ENCODE data around the gene LMNTD2. TPM values are rescaled to one million over a fixed set of nuclear protein-coding genes. Genes with fewer than 3 reads are reported as not detected.

The LMNTD2 gene
- total and polyA plus RNA-seq, 2 of the 13 experiments (the other 11 are each of a cell fraction or from before 2014, with no cell fraction given), result 1.1 to 3.1 TPM

DNA sequence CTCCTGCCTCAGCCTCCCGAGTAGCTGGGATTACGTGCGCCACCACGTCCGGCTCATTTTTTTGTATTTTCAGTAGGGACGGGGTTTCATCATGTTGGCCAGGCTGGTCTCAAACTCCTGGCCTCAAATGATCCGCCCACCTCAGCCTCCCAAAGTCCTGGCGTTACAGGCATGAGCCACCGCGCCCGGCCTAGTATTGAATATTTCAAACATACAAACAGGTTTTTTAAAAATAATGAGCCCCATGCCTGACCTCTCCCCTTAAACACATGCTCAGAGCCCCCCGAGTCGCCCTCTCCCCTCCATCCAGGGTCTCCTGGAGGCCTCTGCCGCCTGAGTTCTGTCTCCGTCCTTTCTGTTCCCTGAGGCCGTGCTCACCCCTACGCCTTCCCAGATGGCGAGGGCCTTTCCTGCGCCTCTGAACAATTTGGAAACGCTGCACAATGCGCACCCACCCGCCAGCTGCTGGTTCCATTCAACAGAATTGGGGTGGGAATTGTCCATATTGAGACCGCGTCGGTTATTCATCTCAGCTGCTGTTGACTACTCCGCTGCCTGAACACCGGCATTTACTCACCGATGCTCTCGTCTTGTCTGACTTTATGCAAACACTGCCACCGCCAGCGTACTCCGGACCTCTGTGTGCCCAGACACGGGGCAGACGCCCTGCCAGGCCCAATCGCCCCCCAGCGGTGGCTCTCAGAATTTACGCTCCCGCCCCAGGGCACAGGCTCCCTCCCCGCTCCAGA, 39.9 kb downstream of the LMNTD2 start (continued):
- TF ChIP-seq FLYWCH1 (CRISPR knock-in tag; IDR thresholded peaks at IDR 0.05), result no peak
- TF ChIP-seq ZMYM3 (CRISPR knock-in tag; IDR thresholded peaks at IDR 0.05), result peak; percentile 57; the same call in 1 of the 2 replicates
- TF ChIP-seq, protein P1, sequence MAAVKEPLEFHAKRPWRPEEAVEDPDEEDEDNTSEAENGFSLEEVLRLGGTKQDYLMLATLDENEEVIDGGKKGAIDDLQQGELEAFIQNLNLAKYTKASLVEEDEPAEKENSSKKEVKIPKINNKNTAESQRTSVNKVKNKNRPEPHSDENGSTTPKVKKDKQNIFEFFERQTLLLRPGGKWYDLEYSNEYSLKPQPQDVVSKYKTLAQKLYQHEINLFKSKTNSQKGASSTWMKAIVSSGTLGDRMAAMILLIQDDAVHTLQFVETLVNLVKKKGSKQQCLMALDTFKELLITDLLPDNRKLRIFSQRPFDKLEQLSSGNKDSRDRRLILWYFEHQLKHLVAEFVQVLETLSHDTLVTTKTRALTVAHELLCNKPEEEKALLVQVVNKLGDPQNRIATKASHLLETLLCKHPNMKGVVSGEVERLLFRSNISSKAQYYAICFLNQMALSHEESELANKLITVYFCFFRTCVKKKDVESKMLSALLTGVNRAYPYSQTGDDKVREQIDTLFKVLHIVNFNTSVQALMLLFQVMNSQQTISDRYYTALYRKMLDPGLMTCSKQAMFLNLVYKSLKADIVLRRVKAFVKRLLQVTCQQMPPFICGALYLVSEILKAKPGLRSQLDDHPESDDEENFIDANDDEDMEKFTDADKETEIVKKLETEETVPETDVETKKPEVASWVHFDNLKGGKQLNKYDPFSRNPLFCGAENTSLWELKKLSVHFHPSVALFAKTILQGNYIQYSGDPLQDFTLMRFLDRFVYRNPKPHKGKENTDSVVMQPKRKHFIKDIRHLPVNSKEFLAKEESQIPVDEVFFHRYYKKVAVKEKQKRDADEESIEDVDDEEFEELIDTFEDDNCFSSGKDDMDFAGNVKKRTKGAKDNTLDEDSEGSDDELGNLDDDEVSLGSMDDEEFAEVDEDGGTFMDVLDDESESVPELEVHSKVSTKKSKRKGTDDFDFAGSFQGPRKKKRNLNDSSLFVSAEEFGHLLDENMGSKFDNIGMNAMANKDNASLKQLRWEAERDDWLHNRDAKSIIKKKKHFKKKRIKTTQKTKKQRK (IDR thresholded peaks at IDR 0.05; ENCODE audit: low read length), result no peak
- TF ChIP-seq, protein P2, sequence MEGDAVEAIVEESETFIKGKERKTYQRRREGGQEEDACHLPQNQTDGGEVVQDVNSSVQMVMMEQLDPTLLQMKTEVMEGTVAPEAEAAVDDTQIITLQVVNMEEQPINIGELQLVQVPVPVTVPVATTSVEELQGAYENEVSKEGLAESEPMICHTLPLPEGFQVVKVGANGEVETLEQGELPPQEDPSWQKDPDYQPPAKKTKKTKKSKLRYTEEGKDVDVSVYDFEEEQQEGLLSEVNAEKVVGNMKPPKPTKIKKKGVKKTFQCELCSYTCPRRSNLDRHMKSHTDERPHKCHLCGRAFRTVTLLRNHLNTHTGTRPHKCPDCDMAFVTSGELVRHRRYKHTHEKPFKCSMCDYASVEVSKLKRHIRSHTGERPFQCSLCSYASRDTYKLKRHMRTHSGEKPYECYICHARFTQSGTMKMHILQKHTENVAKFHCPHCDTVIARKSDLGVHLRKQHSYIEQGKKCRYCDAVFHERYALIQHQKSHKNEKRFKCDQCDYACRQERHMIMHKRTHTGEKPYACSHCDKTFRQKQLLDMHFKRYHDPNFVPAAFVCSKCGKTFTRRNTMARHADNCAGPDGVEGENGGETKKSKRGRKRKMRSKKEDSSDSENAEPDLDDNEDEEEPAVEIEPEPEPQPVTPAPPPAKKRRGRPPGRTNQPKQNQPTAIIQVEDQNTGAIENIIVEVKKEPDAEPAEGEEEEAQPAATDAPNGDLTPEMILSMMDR (CRISPR knock-in tag; IDR thresholded peaks at IDR 0.05), result peak; percentile 83
- TF ChIP-seq, protein P3, sequence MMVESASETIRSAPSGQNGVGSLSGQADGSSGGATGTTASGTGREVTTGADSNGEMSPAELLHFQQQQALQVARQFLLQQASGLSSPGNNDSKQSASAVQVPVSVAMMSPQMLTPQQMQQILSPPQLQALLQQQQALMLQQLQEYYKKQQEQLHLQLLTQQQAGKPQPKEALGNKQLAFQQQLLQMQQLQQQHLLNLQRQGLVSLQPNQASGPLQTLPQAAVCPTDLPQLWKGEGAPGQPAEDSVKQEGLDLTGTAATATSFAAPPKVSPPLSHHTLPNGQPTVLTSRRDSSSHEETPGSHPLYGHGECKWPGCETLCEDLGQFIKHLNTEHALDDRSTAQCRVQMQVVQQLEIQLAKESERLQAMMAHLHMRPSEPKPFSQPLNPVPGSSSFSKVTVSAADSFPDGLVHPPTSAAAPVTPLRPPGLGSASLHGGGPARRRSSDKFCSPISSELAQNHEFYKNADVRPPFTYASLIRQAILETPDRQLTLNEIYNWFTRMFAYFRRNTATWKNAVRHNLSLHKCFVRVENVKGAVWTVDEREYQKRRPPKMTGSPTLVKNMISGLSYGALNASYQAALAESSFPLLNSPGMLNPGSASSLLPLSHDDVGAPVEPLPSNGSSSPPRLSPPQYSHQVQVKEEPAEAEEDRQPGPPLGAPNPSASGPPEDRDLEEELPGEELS (CRISPR knock-in tag; IDR thresholded peaks at IDR 0.05), result peak; percentile 38; the same call in 1 of the 2 replicates
- TF ChIP-seq CBX1 (IDR thresholded peaks at IDR 0.05; ENCODE audit: low read depth), result no peak
- no peak for TF ChIP-seq TP53 (CRISPR knock-in tag; conservative IDR thresholded peaks at IDR 0.05)
- TF ChIP-seq SMARCC2 (IDR thresholded peaks at IDR 0.05), result no peak
- TF ChIP-seq ZSCAN29 (CRISPR knock-in tag; conservative IDR thresholded peaks at IDR 0.05), result no peak
- peak; percentile 17; the same call in 1 of the 2 replicates for TF ChIP-seq THAP11 (CRISPR knock-in tag; IDR thresholded peaks at IDR 0.05)
- TF ChIP-seq POGZ (CRISPR knock-in tag; IDR thresholded peaks at IDR 0.05), result 0 out of 2 replicates have a peak, but pooled peaks have one; percentile 30
- TF ChIP-seq PATZ1 (CRISPR knock-in tag; IDR thresholded peaks at IDR 0.05), result 0 out of 2 replicates have a peak, but pooled peaks have one; percentile 48
- no peak for TF ChIP-seq ZNF616 (CRISPR knock-in tag; IDR thresholded peaks at IDR 0.05; ENCODE audit: low read depth)
- no peak for TF ChIP-seq REPIN1 (CRISPR knock-in tag; IDR thresholded peaks at IDR 0.05; ENCODE audit: borderline replicate concordance, low read depth)
- no peak for TF ChIP-seq FUBP1 (CRISPR knock-in tag; IDR thresholded peaks at IDR 0.05; ENCODE audit: borderline replicate concordance)
- no peak for TF ChIP-seq ISX (CRISPR knock-in tag; conservative IDR thresholded peaks at IDR 0.05)
- no peak for TF ChIP-seq CEBPB (IDR thresholded peaks at IDR 0.05; ENCODE audit: borderline replicate concordance, low read depth, low read length)

All from HepG2 (cell line).